Stimulated activated CD8-positive, alpha-beta memory T cell treated with anti-CD3 and anti-CD28 coated beads, Interleukin-2, amount 100 ng/mL, for 48 hours (primary cell): Measurements from ENCODE around the gene GAGE13.
"Not testable (repeated sequence)": the region's sequence is repeated elsewhere in the genome, so short reads cannot be mapped to it uniquely, and the experiment has no call there.

Experiments
- DNase-seq, 2 donors: peaks; one replicate each; pipeline ENCODE4 v3.0.0-alpha.2; 2020; ENCODE audit warnings: low read depth in 2 of 2

GAGE13 gene, protein sequence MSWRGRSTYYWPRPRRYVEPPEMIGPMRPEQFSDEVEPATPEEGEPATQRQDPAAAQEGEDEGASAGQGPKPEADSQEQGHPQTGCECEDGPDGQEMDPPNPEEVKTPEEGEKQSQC

DNA sequence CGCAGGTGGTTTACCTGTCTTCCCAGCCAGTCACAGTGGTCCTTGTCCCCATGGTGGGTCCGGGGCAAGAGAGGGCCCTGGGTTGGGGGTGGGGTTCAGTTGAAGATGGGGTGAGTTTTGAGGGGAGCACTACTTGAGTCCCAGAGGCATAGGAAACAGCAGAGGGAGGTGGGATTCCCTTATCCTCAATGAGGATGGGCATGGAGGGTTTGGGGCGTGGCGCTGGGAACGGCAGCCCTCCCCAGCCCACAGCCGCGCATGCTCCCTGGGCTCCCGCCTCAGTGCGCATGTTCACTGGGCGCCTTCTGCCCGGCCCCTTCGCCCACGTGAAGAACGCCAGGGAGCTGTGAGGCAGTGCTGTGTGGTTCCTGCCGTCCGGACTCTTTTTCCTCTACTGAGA lies at the start of gene GAGE13:
Gene GAGE13 (plus strand): TSS at position 301 of the 400 bp plus-strand sequence. CDS start 1,156 bp downstream, outside the sequence.
- DNase-seq = not testable (repeated sequence)

DNA sequence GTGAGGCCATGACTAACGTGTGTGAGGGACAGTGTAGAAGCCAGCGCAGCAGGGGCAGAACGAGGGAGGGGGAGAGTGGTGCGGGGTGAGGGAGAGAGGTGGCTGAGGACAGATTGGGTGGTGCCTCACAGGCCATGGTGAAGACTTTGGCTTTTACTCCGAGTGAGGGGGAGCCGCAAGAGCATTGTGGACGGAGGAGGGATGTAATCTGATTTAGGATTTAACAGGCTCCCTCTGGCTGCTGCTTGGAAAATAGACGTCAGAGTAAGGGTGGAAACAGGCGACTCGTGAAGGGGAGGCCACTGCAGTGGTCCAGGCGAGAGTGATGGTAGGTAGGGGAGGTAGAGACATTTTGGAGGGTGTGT lies 48.8 kb upstream of the GAGE13 start:
- no peak for DNase-seq

DNA sequence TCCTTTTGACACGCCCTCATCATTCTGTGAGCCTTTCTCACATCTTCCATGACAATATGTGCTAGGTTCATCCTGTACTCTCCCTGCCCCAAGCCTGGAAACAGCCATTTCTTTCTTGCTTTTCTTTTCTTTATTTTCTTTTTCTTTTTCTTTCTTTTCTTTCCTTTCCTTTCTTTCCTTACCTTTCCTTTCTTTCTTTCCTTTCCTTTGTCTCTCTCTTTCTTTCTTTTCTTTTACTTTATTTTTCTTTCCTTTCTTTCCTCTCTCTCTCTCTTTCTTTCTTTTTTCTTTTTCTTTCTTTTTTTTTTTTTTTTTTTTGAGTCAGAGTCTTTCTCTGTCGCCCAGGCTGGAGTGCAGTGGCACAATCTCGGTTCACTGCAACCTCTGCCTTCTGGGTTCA lies 47.2 kb upstream of the GAGE13 start:
- DNase-seq = no peak

DNA sequence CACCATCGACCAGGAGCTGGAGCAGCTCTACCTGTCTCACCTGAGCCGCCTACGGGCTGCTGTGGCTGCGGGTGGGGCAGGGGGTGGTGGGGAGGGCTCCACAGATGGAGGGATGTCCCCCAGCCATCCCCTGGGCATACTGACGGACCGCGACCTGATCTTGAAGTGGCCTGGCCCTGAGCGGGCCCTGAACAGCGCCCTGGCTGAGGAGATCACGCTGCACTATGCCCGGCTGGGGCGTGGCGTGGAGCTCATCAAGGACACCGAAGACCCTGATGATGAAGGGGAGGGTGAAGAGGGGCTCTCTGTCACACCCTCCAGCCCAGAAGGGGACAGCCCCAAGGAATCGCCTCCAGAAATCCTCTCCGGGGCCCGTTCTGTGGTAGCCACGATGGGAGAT lies 45.2 kb upstream of the GAGE13 start:
- DNase-seq = no peak

DNA sequence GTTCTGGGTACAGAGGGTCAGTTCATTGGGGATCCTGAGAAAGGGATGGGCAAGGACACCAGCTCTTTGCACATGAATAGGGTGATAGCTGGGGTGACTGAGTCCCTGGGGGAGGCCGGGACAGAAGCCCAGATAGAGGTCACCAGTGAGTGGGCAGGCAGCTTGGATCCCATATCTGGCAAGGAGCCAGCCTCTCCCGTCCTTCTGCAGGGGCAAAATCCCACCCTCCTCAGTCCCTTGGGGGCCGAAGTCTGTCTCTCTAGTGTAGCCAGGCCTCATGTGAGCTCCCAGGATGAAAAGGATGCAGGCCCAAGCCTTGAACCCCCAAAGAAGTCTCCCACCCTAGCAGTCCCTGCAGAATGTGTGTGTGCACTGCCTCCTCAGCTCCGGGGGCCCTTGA lies 44.8 kb upstream of the GAGE13 start:
- DNase-seq = no peak

DNA sequence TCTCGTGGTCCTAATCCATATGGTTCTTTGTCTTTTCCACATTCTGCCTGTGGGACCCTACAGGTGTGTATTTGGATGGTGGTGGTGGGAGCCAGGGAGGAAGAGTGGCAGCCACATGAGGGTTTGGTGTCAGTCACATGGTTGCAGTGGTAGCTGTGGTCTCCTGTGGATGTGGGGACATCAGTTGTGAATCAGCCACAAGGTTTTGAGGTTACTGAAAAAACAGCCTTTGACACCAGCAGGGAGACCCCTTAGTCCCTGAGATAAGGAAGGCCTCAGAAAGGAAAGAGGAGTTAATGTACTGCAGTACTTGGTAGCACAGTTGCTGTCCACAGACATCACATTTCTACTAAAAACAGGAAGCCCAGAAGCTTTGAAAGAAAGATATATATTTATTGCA lies 43.7 kb upstream of the GAGE13 start:
- DNase-seq = no peak

DNA sequence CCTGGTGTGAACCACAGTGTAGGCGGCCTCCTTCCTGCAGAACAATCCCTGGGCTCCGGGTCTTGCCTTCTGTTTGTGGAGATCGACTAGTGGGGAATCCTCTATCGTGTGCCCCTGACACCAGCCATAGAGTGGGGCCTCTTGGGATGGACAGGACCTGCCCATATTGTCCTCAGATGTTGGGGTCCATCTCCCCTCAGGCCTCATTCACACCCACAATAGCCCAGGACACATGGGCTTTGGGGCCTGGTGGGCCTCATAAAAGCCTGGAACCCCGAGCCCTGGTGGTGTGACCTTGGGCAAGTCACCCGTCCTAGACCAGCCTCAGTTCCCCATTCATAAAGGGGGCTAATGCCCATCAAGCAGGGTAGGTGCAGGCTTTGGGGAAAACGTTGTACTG lies 41.2 kb upstream of the GAGE13 start:
- DNase-seq = no peak

DNA sequence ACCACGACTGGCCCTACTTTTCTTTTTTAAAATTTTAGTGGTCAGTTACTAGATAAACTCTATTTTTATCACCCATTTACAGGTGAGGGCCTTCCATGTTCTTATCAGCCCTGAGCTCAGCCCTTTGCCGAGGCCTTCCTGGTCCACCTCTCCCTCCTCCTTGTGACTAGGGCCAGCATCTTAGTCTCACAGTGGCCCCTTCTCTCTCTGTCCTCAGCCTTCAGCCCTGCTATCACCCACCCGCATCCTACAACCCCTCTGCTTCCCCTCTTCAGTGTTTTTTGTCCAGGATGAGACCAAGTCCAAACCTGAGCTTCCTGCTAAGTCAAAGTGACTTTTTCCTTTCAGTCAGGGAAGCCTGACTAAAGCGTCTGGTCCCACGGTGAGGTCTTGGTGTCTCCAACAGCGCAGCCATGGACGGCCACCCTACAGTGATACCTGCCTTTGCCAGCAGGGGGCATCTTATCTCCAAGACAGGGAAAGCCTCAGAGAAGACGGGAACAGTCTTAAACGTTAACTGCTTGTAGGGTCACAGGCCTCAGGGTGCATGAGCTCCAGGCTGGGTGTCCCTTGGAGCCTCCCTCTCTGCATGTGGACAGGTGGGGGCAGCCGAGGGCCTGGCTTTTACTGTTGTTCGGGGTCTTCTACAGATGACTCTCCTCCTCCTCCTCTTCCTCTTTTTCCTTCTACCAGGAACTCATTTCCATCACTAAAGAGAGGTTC lies 39.6 kb upstream of the GAGE13 start:
- peak; percentile 61 to 63 for DNase-seq

DNA sequence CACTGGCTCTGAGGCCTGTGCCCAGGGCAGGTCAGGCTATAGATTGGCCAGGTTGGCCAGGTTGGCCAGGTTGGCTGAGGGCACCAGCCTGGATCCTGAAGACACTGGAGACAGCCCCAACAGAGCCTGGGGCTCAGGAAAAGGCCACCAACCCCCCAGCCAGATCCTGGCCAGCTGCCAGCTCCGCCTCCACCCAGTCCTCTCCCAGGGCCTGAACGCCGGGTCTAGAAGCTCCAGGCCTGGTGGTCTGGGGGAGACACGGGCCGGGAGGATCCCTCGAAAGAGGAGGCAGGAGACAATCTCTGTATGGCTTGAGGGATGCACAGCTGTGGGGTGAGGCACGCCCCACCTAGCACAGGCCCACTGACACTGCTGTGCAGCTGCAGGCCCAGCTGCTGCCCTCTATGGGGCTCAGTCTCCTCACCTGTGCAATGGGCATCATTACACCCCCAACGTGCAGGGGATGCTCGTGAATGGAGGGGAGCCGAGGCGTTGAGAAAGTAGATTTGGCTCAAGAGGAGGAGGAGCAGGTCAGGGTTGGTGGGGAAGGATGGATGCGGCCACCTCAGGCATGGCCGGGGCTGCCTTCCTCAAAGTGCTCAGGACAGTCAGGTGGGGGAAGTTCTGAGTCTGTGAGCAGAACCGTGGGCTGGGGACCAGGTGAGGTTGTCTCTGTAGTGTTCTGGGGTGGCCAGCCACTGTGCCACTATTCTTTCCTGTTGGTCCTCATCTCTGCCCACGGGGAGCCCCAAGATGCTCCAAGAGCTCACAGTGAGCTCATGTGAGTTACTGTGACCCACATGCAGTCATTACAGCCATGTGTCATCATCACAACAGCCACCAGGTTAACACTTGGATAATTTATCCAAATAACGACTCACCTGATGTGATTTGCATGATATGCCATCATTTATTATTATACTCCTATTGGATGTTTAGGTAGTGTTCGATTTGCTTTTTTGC lies 38.7 kb upstream of the GAGE13 start:
- DNase-seq = no peak

DNA sequence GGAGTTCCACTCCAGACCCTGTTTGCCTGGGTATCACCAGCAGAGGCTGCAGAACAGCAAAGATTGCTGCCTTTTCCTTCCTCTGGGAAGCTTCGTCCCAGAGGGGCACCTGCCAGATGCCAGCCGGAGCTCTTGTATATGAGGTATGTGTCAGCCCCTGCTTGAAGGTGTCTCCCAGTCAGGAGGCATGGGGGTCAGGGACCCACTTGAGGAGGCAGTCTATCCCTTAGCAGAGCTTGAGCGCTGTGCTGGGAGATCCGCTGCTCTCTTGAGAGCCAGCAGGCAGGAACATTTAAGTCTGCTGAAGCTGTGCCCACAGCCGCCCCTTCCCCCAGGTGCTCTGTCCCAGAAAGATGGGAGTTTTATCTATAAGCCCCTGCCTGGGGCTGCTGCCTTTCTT lies 32.1 kb upstream of the GAGE13 start:
- DNase-seq = not testable (repeated sequence)

DNA sequence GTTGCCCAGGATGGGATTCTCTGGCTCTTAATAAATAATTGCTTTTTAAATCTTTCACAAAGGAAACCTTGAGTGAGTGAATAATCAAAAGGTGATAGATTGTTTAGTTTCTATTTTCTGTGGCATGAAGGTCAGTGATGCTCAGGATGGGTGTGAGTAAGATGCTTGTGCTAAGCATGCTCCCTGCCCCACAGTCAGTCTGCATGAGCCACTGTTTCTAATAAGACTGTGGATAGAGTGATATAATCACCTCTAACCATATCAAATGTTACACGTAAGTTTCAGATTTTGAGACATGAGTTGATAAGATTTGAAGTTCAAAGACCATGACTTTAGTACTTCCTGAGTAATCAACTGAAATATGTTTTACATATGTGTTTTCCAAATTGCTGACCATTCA lies 30.7 kb upstream of the GAGE13 start:
- DNase-seq = no peak

DNA sequence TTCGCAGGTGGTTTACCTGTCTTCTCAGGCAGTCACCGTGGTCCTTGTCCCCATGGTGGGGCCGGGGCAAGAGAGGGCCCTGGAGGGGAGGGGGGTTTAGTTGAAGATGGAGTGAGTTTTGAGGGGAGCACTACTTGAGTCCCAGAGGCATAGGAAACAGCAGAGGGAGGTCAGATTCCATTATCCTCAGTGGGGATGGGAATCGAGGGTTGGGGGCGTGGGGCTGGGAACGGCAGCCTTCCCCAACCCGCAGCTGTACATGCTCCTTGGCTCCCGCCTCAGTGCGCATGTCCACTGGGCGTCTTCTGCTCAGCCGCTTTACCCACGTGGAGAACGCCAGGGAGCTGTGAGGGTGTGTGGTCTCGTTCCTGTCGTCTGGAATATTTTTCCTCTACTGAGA lies 28.0 kb upstream of the GAGE13 start, which contains the start of gene GAGE10:
Gene GAGE10 (plus strand): TSS at position 301 of the 400 bp plus-strand sequence. CDS start 1,214 bp downstream, outside the sequence.
- DNase-seq = no peak

DNA sequence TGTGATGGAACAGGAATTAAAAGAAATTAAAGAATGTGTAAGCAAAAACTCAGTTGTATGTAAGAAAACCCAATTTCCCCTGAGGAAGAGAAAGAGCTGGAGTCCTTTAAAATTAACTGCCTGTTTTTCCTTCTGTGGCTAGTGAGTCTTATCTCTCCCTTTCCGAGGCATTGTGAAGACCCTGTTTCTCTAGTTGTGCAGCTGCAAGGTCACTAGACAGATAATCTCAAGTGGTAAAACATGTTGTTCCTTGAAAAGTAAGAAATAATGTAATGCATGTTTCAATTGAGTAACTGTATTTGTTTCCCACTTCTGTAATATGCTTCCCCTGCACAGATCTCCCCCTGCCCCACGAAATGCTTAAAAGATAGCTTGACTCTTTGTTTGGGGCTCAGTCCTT lies 23.6 kb upstream of the GAGE13 start:
- not testable (repeated sequence) for DNase-seq

DNA sequence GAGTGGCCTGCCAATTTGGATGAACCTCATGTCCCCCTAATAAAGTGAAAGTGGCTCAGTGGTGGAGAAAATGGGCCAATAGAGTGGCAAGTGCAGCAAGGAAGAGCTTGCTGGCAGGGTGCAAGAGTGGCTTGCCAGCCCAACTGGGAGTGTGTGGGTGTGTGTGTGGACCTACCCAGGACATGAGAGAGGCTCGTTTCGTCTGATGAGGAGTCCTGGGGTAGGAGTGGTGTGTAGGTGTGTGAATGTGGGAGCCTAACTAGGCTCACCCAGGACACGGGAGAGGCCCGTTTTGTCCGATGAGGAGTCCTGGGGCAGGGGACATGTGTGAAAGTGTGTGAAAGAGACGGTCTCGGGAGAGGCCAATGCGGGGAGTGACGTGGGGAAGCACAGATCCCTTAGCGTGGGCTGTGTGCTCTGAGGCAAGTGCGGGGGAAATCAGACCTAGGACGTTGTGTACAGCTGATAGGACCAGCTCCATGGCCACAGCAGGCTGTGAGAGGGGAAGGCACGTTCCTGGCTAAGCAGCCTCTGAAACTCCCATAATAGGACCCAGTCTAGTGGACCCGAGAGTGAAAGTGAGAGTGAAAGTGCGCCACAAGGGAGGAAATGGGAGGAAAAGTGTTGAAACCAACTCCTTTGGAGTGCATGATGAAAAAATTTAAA lies 22.6 kb upstream of the GAGE13 start:
- DNase-seq = no peak

DNA sequence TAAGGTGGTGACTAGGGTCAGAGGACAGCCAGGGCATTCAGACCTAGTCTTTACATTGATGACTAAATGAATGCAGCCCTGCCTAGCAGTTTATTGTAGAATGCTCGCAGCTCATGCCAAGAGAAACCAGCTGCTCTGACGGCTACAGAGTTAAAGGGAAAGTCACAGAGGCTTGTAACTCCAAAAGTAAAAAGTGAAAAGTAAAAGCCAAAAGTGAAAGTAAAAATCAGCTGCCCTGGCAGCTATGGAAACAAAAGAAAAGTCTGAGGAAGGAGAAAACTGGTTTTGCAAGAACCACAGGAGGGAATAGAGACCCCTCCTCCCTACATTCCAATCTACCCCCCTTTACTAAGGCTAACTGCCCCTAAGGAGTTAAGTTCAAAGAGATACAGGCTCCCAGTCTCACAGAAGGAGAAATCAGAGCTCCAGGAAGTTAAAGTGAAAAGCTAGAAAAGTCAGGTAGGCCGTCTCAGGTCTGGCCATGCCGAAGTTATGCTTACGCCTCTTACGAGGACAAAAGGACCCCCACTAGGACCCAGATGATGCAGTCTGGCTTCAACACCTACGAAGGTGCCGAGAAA lies 21.9 kb upstream of the GAGE13 start:
- DNase-seq = no peak

DNA sequence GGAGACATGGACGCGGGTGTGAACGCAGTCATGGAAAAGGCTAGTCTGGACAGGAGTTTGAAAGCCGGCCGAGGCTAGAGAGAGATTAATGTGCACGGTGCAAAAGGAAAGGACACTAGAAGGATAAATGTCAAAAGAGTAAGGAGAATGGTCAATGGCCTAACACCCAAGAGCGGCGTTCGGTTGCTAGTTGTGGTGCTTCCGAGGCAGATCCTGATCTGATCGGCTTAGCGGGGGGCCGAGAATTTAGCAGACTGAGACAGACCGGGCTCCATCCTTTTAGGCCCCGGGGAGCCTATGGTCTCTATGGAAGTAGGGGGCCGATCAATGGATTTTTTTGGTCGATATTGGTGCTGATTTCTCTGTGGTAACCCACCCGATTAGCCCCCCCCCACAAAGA lies 21.0 kb upstream of the GAGE13 start:
- no peak for DNase-seq

DNA sequence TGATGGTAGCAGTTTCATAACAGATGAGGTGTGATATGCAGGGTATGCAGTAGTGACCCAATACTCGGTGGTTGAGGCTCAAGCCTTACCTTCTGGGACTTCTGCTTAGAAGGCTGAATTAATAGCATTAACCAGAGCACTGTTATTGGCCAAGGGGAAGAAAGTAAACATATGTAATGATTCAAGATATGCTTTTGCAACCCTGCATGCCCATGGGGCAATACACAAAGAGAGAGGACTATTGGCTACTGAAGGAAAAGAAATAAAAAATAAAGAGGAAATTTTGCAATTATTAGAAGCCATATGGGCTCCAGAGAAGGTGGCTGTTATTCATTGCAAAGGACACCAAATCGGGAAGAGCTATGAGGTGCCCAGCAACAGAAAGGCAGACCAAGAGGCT lies 19.2 kb upstream of the GAGE13 start:
- no peak for DNase-seq

DNA sequence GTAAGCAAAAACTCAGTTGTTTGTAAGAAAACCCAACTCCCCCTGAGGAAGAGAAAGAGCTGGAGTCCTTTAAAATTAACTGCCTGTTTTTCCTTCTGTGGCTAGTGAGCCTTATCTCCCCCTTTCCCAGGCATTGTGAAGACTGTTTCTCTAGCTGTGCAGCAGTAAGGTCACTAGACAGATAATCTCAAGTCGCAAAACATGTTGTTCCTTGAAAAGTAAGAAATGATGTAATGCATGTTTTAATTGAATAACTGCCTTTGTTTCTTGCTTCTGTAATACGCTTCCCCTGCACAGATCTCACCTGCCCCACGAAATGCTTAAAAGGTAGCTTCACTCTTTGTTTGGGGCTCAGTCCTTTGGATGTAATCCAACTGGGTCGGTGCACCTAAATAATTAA lies 15.3 kb upstream of the GAGE13 start:
- no peak for DNase-seq

DNA sequence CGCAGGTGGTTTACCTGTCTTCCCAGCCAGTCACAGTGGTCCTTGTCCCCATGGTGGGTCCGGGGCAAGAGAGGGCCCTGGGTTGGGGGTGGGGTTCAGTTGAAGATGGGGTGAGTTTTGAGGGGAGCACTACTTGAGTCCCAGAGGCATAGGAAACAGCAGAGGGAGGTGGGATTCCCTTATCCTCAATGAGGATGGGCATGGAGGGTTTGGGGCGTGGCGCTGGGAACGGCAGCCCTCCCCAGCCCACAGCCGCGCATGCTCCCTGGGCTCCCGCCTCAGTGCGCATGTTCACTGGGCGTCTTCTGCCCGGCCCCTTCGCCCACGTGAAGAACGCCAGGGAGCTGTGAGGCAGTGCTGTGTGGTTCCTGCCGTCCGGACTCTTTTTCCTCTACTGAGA lies 9.6 kb upstream of the GAGE13 start, which contains the start of gene GAGE12J:
Gene GAGE12J (plus strand): TSS at position 301 of the 400 bp plus-strand sequence. CDS start 1,157 bp downstream, outside the sequence.
- DNase-seq = not testable (repeated sequence)

DNA sequence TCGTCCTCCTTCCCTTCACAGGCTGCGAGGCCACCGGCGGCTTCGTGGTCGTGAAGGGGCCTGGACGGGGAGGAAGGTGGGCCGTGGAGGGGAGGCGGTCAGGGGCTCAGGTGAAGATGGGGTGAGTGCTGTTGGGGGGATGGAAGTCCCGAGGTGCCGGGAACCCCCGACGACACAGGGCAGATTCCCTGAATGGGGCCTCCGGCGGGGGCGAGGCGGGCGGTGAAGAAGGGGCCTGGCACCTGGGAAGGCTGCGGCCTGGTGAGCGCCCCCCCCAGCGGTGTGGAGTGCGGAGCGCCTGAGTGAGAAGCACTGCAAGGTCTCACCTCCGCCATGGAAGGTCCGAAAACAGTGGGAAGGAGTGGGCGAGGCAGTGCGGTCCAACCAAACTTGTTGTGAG lies 9.1 kb upstream of the GAGE13 start:
- not testable (repeated sequence) for DNase-seq

DNA sequence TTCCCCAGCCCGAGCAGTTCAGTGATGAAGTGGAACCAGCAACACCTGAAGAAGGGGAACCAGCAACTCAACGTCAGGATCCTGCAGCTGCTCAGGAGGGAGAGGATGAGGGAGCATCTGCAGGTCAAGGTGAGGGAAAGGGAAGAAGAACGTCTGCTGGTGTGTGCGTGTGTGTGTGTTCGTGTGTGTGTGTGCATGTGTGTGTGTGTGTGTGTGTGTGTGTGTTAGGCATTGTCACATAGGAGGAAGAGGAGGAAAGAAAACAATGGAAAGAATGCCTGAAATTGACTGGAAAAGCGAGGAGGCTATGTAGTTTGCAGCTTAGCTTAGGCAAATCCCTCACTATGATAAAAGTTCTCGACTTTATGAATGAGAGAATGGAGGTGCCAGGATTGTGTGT lies 7.6 kb upstream of the GAGE13 start:
- DNase-seq = not testable (repeated sequence)
